IgD-negative memory B cell (primary cell): Measurements from ENCODE around the gene ARFGAP2. TPM values are rescaled to one million over a fixed set of nuclear protein-coding genes. Genes with fewer than 3 reads are reported as not detected.
"Not testable (repeated sequence)": the region's sequence is repeated elsewhere in the genome, so short reads cannot be mapped to it uniquely, and the experiment has no call there.

ENCODE experiments used
- H3K27ac Mint-ChIP-seq, 3 donors: one replicate each; pipeline ENCODE4 v1.8.0; 2020 to 2022; ENCODE audit warnings: mild to moderate bottlenecking in 3 of 3, mixed read lengths in 3 of 3, moderate library complexity in 1 of 3
- H3K27me3 Mint-ChIP-seq: one replicate; pipeline ENCODE4 v1.8.0; 2021; ENCODE audit warnings: mixed read lengths
- H3K36me3 Mint-ChIP-seq: one replicate; pipeline ENCODE4 v1.8.0; 2020; ENCODE audit warnings: mild to moderate bottlenecking, mixed read lengths
- H3K4me1 Mint-ChIP-seq, 3 donors: one replicate each; pipeline ENCODE4 v1.8.0; 2020 to 2022; ENCODE audit warnings: mixed read lengths in 3 of 3, mild to moderate bottlenecking in 1 of 3
- H3K4me3 Mint-ChIP-seq, 4 donors: one replicate each; pipeline ENCODE4 v1.8.0; 2020 to 2022; ENCODE audit warnings: mild to moderate bottlenecking in 4 of 4, mixed read lengths in 4 of 4, moderate library complexity in 3 of 4
- H3K9me3 Mint-ChIP-seq, 3 donors: one replicate each; pipeline ENCODE4 v1.8.0; 2020 to 2021; ENCODE audit warnings: mixed read lengths in 3 of 3, mild to moderate bottlenecking in 1 of 3
- polyA plus RNA-seq: library from polyadenylated mRNA; unstranded; fragments of 300-500 nt; fragmentation: Illumina TruSeq; gene quantifications from one replicate; pipeline ENCODE4 v1.2.3, GENCODE V29; 2021

The ARFGAP2 gene
- polyA plus RNA-seq = 98.6 TPM

DNA sequence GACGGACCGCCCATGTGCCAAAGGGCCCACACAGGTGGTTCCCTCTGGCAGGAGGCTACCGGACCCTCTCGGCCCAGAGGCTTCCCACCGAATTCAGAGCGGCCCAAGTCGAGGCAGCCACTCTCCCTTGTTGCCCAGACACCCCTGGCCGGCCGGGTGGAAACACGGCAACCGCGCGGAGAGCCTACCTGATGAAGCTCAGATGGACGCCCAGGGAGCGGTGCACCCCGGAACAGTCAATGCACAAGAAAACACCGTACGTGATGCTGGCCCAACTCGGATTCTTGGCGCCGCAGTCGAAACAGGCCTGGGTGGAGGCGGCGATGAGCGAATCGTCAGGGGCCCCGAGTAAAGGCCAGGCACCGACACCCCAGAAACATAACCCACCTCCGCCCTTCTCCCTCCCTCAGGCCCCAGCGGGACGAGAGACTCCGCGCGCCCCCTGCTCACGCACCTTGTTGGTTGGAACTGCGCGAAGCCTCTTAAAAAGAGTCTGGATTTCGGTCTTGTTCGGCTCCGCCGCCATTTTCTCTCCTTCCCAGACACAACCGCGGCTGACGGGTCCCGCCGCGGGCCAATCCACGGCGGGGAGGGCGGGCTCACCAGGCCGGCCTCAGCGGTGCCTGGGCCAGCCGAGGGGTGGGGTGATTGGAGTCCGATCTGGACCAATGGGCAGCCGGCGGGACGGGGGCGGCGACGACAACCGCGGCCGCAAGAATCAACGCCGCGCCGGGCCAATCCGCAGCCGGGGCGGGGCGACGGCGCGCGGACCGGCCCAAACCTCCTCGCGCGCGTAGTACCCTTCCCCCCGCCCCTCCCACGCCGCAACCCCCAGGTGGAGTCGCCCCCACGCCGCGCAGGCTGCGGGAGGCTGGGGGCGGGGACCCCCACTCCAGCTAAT is at the start of gene ARFGAP2:
Gene ARFGAP2 (minus strand): TSS at position 552 of the 901 bp plus-strand sequence. CDS start 26 bp downstream, at position 526.
- H3K27ac Mint-ChIP-seq = peak within 1 kb of the TSS; percentile 99 to 100 (median 100)
- H3K4me1 Mint-ChIP-seq = peaks cover 19 to 27% (median 19%) of the 10 kb centered on the region in 3 donors
- peaks cover 0 to 3% (median 0%) of the 10 kb centered on the region in 3 donors for H3K9me3 Mint-ChIP-seq
- H3K27me3 Mint-ChIP-seq = no peaks in the 10 kb centered on the region
- H3K36me3 Mint-ChIP-seq = peaks cover 2% of the 10 kb centered on the region
- H3K4me3 Mint-ChIP-seq = peak within 1 kb of the TSS; percentile 97 to 100 (median 98)

DNA sequence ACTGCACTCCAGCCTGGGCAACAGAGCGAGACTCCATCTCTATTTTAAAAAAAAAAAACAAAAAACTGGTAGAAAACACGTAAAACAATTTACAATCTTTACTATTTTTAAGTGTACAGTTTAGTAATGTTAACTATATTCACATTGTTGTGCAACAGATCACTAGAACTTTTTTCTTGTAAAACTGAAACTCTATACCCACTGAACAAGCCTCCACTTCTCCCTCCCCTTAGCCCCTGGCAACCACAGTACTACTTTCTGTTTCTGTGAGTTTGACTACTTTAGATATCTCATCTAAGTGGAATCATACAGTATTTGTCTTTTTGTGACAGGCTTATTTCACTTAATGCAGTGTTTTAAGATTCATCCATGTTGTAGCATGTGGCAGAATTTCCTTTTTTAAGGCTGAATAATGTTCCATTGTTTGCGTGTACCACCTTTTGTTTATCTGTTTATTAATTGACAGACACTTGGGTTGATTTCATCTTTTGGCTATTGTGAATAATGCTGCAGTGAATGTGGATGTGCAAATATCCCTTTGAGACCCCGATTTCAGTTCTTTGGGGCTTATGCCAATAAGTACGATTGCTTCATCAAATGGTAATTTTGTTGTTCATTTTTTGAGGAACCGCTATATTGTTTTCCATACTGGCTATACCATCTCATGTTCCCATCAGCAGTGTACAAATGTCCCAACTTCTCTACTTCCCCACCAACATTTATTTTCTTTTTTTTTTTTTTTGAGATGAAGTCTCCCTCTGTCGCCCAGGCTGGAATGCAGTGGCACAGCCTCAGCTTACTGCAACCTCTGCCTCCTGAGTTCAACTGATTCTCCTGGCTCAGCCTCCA is 49.1 kb upstream of the ARFGAP2 start:
- Mint-ChIP-seq H3K4me1 (peaks cover 6 to 8% (median 7%) of the 10 kb centered on the region in 3 donors), H3K9me3 (no peaks in the 10 kb centered on the region), H3K36me3 (peaks cover 17% of the 10 kb centered on the region), H3K27ac (no peak overlapping the region), H3K4me3 (no peak overlapping the region), H3K27me3 (no peaks in the 10 kb centered on the region)

DNA sequence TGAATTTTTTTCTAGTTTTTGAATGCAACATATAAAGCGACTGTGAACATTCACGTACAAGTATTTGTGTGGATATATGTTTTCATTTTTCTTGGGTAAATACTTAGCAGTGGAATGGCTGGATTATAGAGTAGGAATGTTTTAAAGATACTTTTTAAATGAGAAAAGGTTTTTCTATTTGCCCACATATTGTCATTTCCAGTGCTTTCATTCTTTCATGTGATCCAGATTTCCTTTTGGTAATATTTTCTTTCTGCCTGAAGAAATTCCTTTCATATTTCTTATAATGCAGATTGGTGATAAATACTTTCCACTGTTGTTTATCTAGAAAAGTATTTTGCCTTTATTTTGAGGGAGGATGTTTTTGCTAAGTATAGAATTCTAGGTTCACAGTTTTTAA is 46.0 kb upstream of the ARFGAP2 start:
- H3K9me3 Mint-ChIP-seq = no peaks in the 10 kb centered on the region
- peaks cover 13% of the 10 kb centered on the region for H3K36me3 Mint-ChIP-seq
- H3K27ac Mint-ChIP-seq = no peak overlapping the region
- no peak overlapping the region for H3K4me3 Mint-ChIP-seq
- peaks cover 9 to 20% (median 19%) of the 10 kb centered on the region in 3 donors for H3K4me1 Mint-ChIP-seq
- no peaks in the 10 kb centered on the region for H3K27me3 Mint-ChIP-seq

DNA sequence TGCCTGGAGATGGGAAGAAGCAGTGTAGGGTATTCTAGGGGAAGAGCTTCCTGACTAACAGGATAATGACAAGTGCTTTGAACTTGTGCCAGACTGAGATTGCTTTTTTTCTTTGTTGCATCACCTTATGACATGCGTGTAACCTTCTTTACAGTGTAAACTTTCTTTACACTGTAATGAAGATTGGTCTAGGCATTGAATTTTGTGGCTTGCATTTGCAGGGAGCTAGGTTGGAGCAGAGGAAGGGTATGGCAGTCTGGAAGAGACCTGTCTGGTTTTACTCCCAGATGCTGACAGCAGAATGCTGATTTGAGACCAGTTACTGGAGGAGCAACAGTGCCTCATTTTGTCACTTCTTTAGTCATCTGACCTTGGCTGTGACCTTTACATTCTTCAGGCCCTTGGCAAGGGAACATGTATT is 43.7 kb upstream of the ARFGAP2 start:
- Mint-ChIP-seq H3K4me3 (no peak overlapping the region), H3K27ac (peak overlapping the region in 1 of 3 donors; percentile 46), H3K9me3 (no peaks in the 10 kb centered on the region), H3K27me3 (no peaks in the 10 kb centered on the region), H3K4me1 (peaks cover 15 to 29% (median 28%) of the 10 kb centered on the region in 3 donors), H3K36me3 (peaks cover 8% of the 10 kb centered on the region)

DNA sequence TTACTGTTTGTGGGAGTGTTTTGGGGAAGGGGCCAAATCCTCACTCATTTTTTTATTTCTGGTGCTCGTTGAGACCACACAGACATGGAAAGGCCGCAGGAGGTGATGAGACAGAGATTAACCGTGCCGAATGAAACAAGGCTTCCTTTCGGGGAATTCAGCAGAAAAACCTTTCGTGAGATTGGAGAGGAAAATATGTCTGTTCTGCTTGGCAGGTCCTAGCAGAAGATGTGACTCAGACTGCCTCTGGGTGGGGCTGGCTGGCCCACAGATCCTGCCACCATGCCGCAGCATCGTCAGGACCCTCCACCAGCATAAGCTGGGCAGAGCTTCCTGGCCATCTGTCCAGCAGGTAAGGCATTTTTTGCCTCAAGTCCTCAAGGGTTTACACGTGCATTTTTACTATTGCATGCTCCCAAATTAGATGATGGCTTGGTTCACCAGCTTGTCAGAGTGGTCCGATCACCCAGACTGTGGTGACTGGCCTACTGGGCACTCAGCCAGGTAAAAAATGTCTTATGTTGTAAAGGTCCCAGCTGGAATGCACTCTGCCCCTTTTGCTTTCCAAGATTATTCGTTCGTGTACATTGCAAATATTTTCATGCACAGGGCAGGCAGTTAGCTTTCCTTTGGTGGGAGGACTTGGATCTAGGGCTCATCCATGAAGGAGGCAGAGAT is 39.6 kb upstream of the ARFGAP2 start:
- Mint-ChIP-seq H3K27me3 (no peaks in the 10 kb centered on the region), H3K9me3 (peaks cover 0 to 1% (median 0%) of the 10 kb centered on the region in 3 donors), H3K36me3 (peaks cover 7% of the 10 kb centered on the region), H3K27ac (peak overlapping the region; percentile 94 to 100 (median 95)), H3K4me1 (peaks cover 16 to 35% (median 30%) of the 10 kb centered on the region in 3 donors), H3K4me3 (peak overlapping the region; percentile 97 to 98 (median 98))

DNA sequence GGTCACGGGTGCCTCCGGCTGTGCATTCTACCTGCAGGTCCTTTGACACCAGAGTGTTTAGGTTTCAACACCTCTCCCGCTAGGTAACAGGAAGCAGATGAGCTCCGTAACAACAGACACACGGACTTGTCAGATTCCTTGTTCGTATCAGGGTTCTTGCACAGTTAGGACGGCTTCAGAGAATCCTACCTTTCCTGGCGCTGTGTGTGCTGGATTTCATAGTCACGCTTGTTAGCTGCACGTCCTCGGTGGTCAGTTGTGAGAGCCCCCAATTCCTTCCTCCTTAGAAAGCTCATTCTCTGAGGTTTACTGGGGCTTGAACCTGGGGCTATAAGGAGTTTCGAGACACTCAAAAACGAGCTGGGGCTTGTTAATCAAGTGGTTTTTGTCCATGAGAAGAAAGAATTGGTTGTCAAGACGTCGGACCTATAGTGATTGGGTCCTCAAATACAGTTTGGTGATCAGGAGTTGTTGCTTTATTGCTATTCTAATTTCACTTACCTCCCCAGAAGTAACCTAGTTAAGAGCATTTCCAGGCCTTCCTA is 38.8 kb upstream of the ARFGAP2 start:
- Mint-ChIP-seq H3K27me3 (no peaks in the 10 kb centered on the region), H3K4me3 (peak overlapping the region; percentile 97 to 98 (median 98)), H3K4me1 (peaks cover 16 to 33% (median 29%) of the 10 kb centered on the region in 3 donors), H3K36me3 (peaks cover 7% of the 10 kb centered on the region), H3K27ac (peak overlapping the region; percentile 94 to 100 (median 95)), H3K9me3 (peaks cover 0 to 1% (median 0%) of the 10 kb centered on the region in 3 donors)

- peaks cover 16 to 30% (median 26%) of the 10 kb centered on the region in 3 donors for H3K4me1 Mint-ChIP-seq
- peaks cover 0 to 1% (median 0%) of the 10 kb centered on the region in 3 donors for H3K9me3 Mint-ChIP-seq
- H3K4me3 Mint-ChIP-seq = peak overlapping the region; percentile 97 to 98 (median 98)
- peaks cover 7% of the 10 kb centered on the region for H3K36me3 Mint-ChIP-seq
- peak overlapping the region; percentile 94 to 100 (median 95) for H3K27ac Mint-ChIP-seq
- H3K27me3 Mint-ChIP-seq = no peaks in the 10 kb centered on the region
Measured at GRCh38 chr11:47213950-47214565, 37.4 kb upstream of the ARFGAP2 start.

GRCh38 chr11:47212938-47213337 is 36.3 kb upstream of the ARFGAP2 start:
- Mint-ChIP-seq H3K36me3 (peaks cover 4% of the 10 kb centered on the region), H3K9me3 (peaks cover 0 to 1% (median 0%) of the 10 kb centered on the region in 3 donors), H3K27me3 (no peaks in the 10 kb centered on the region), H3K4me3 (peak overlapping the region in 1 of 4 donors; percentile 98), H3K4me1 (peaks cover 11 to 23% (median 19%) of the 10 kb centered on the region in 3 donors), H3K27ac (peak overlapping the region in 1 of 3 donors; percentile 35)

DNA sequence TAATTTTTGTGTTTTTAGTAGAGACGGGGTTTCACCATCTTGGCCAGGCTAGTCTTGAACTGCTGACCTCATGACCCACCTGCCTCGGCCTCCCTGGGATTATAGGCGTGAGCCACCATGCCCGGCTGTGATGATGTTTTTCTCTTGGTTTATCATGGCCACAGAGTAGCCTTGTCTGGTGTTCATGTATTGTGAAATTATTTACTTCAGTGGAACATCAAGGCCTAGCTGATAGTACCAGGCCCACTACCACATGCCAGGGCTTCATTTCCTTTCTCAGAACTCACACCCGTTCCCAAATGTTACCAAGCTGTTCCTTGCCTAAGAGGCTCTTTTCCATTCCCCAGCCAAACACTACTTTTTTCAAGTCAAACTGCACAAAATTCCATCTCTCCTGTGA is 31.9 kb upstream of the ARFGAP2 start:
- H3K9me3 Mint-ChIP-seq = no peaks in the 10 kb centered on the region
- no peaks in the 10 kb centered on the region for H3K36me3 Mint-ChIP-seq

DNA sequence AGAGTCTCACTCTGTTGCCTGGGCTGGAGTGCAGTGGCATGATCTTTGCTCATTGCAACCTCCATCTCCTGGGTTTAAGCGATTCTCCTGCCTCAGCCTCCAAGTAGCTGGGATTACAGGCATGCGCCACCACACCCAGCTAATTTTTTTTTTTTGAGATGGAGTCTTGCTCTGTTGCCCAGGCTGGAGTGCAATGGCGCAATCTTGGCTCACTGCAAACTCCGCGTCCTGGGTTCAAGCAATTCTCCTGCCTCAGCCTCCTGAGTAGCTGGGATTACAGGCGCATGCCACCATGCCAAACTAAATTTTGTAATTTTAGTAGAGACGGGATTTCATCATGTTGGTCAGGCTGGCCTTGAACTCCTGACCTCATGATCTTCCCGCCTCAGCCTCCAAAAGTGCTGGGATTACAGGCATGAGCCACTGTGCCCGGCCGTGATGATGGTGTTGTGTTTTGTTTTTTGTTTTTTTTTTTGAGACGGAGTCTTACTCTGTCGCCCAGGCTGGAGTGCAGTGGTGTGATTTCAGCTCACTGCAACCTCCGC is 31.4 kb upstream of the ARFGAP2 start:
- H3K36me3 Mint-ChIP-seq, H3K4me1 Mint-ChIP-seq, H3K4me3 Mint-ChIP-seq, H3K9me3 Mint-ChIP-seq, H3K27me3 Mint-ChIP-seq, H3K27ac Mint-ChIP-seq: not testable (repeated sequence)

More for the DNA sequence above, 31.9 kb upstream of the ARFGAP2 start:
- Mint-ChIP-seq H3K4me3 (no peak overlapping the region), H3K27me3 (no peaks in the 10 kb centered on the region), H3K27ac (peak overlapping the region in 1 of 3 donors; percentile 23), H3K4me1 (no peaks in the 10 kb centered on the region)

- Mint-ChIP-seq H3K36me3 (no peaks in the 10 kb centered on the region), H3K4me1 (no peaks in the 10 kb centered on the region), H3K27me3 (no peaks in the 10 kb centered on the region), H3K27ac (no peak overlapping the region), H3K9me3 (no peaks in the 10 kb centered on the region), H3K4me3 (no peak overlapping the region)
Measured at GRCh38 chr11:47207459-47207858, 30.8 kb upstream of the ARFGAP2 start.

GRCh38 chr11:47206577-47206976 is 29.9 kb upstream of the ARFGAP2 start:
- not testable (repeated sequence) for H3K27me3 Mint-ChIP-seq, H3K36me3 Mint-ChIP-seq, H3K4me3 Mint-ChIP-seq, H3K9me3 Mint-ChIP-seq, H3K4me1 Mint-ChIP-seq
- H3K27ac Mint-ChIP-seq = peak overlapping the region in 1 of 3 donors; percentile 52

DNA sequence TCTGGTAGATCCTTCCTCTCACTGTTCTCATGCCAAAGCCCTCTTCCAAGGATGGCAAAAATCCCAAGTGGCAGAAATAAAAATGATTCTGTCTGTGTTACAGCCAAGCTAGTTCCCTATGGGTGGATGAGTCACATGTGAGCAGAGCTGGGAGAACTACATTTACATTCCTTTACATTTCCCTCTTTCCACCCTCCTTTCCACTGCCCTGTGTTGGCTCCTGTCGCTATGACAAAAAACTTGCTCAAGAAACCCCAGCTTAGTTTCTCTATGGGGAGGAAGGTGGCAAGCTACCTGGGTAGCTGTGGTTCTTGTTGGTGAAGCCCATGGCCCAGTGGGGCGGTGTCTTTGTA is 27.9 kb upstream of the ARFGAP2 start:
- no peak overlapping the region for H3K27ac Mint-ChIP-seq
- no peak overlapping the region for H3K4me3 Mint-ChIP-seq
- H3K4me1 Mint-ChIP-seq = no peaks in the 10 kb centered on the region
- H3K9me3 Mint-ChIP-seq = no peaks in the 10 kb centered on the region
- no peaks in the 10 kb centered on the region for H3K36me3 Mint-ChIP-seq
- no peaks in the 10 kb centered on the region for H3K27me3 Mint-ChIP-seq

DNA sequence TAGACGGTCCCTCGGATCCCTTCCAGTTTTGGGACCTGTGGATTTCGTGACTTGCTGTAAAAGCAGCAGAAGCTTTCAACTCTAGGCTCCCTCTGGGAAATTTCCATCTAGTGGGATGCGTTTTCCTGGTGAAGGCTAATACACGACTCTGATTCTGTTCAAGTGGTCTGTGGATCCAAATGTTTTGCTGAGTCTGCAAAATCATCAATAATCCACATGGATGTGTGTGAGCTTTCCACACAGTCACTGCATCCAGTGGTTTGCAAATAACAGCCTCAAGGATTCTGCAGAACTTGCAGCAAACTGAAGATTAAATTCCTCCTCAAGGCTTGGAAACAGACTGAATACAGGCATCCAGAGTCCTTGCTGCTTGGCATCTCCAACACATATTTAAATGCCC is 25.9 kb upstream of the ARFGAP2 start:
- no peak overlapping the region for H3K4me3 Mint-ChIP-seq
- no peaks in the 10 kb centered on the region for H3K36me3 Mint-ChIP-seq
- H3K9me3 Mint-ChIP-seq = no peaks in the 10 kb centered on the region
- no peaks in the 10 kb centered on the region for H3K27me3 Mint-ChIP-seq
- no peaks in the 10 kb centered on the region for H3K4me1 Mint-ChIP-seq
- no peak overlapping the region for H3K27ac Mint-ChIP-seq
